SU-DHL-6 (cell line): Measurements from ENCODE around the gene CYB5R3.

Experiments
- H2AFZ ChIP-seq: fragments of 200-600 bp; sonication (generic); 2 replicates; pipeline ENCODE4 v1.6.1; 2014; ENCODE audit warnings: low read depth, mild to moderate bottlenecking, moderate library complexity, mixed read lengths, antibody characterized with exemption, low read length; ENCODE audit not compliant: severe bottlenecking
- H3F3A ChIP-seq: fragments of 200-600 bp; shearing (Covaris generic); 2 replicates; pipeline ENCODE4 v1.6.0; 2016; ENCODE audit warnings: antibody characterized with exemption, mild to moderate bottlenecking; ENCODE audit not compliant: insufficient read depth
- H3K27ac ChIP-seq: fragments of 200-600 bp; sonication (generic); 2 replicates; pipeline ENCODE4 v1.5.1; 2016; ENCODE audit warnings: low read depth, mild to moderate bottlenecking, low read length, moderate library complexity, mixed read lengths
- H3K27me3 ChIP-seq: fragments of 200-600 bp; sonication (generic), shearing (Covaris generic); 2 replicates; pipeline ENCODE4 v1.6.0; 2014; ENCODE audit warnings: mild to moderate bottlenecking, low read length
- H3K36me3 ChIP-seq: fragments of 200-600 bp; sonication (generic); 2 replicates; pipeline ENCODE4 v1.6.1; 2014; ENCODE audit warnings: mild to moderate bottlenecking, low read length, mixed read lengths
- H3K4me2 ChIP-seq: fragments of 300-600, 200-600 bp; shearing (Covaris generic), sonication (generic); 2 replicates; pipeline ENCODE4 v1.6.0; 2014; ENCODE audit warnings: low read length, low read depth, mild to moderate bottlenecking; ENCODE audit not compliant: poor library complexity, severe bottlenecking
- H3K4me3 ChIP-seq: fragments of 200-600 bp; sonication (generic); 2 replicates; pipeline ENCODE4 v1.5.1; 2014; ENCODE audit warnings: antibody characterized with exemption, low read length, mild to moderate bottlenecking, mixed read lengths; ENCODE audit not compliant: insufficient read depth, poor library complexity, severe bottlenecking
- H3K79me2 ChIP-seq: fragments of 200-600 bp; sonication (generic); 2 replicates; pipeline ENCODE4 v1.6.1; 2014; ENCODE audit warnings: mild to moderate bottlenecking, low read length, moderate library complexity; ENCODE audit not compliant: insufficient read depth
- H3K9ac ChIP-seq: fragments of 200-600 bp; sonication (generic); 2 replicates; pipeline ENCODE4 v1.7.0; 2014; ENCODE audit warnings: mild to moderate bottlenecking, low read length
- H3K9me2 ChIP-seq: fragments of 200-600 bp; sonication (generic); replicated peaks from 2 replicates; pipeline ENCODE4 v1.6.1; 2014; ENCODE audit warnings: low read length; ENCODE audit not compliant: insufficient read depth
- H3K9me3 ChIP-seq: fragments of 200-600 bp; sonication (generic); 2 replicates; pipeline ENCODE4 v1.6.1; 2014; ENCODE audit warnings: low read length, mixed read lengths; ENCODE audit not compliant: insufficient read depth
- H4K20me1 ChIP-seq: fragments of 200-600 bp; sonication (generic); 2 replicates; pipeline ENCODE4 v1.6.1; 2014; ENCODE audit warnings: low read depth, mild to moderate bottlenecking, antibody characterized with exemption, low read length, moderate library complexity, mixed read lengths
- CTCF ChIP-seq: fragments of 200-600 bp; sonication (generic); IDR thresholded peaks from one replicate; pipeline ENCODE4 v1.5.1; 2017; ENCODE audit warnings: antibody characterized with exemption, mild to moderate bottlenecking, low read length, moderate library complexity; ENCODE audit not compliant: insufficient read depth, poor library complexity, severe bottlenecking
- EZH2phosphoT487 ChIP-seq: fragments of 200-600 bp; sonication (generic), shearing (Covaris generic); conservative IDR thresholded peaks from 2 replicates; pipeline ENCODE4 v1.6.1; 2018; ENCODE audit warnings: mild to moderate bottlenecking, antibody characterized with exemption, low read length, moderate library complexity, mixed read lengths

Gene CYB5R3

GRCh38 chr22:42641801-42642413 lies 7.3 kb downstream of the CYB5R3 start:
- H3K79me2 ChIP-seq, result no peaks in the 10 kb centered on the region
- H3K36me3 ChIP-seq, result no peaks in the 10 kb centered on the region
- H3K9me2 ChIP-seq, result no peaks in the 10 kb centered on the region
- H3K27ac ChIP-seq, result no peak overlapping the region
- no peak for TF ChIP-seq EZH2phosphoT487
- no peak for TF ChIP-seq CTCF
- no peak overlapping the region for H3K4me2 ChIP-seq
- H3K27me3 ChIP-seq, result no peaks in the 10 kb centered on the region
- no peak overlapping the region for H2AFZ ChIP-seq
- H3K4me3 ChIP-seq, result no peak overlapping the region
- no peaks in the 10 kb centered on the region for H4K20me1 ChIP-seq
- no peak overlapping the region for H3K9ac ChIP-seq
- H3K9me3 ChIP-seq, result no peaks in the 10 kb centered on the region
- H3F3A ChIP-seq, result no peaks in the 10 kb centered on the region

- H3K9me2 ChIP-seq, result no peaks in the 10 kb centered on the region
- no peaks in the 10 kb centered on the region for H3K36me3 ChIP-seq
- TF ChIP-seq CTCF, result no peak
- no peak for TF ChIP-seq EZH2phosphoT487
- no peaks in the 10 kb centered on the region for H4K20me1 ChIP-seq
- H2AFZ ChIP-seq, result no peak overlapping the region
- no peak overlapping the region for H3K27ac ChIP-seq
- no peak overlapping the region for H3K4me2 ChIP-seq
- H3K4me3 ChIP-seq, result no peak overlapping the region
- H3K27me3 ChIP-seq, result no peaks in the 10 kb centered on the region
- H3F3A ChIP-seq, result no peaks in the 10 kb centered on the region
- H3K9ac ChIP-seq, result no peak overlapping the region
- no peaks in the 10 kb centered on the region for H3K79me2 ChIP-seq
- H3K9me3 ChIP-seq, result no peaks in the 10 kb centered on the region
Observed at GRCh38 chr22:42639541-42640241, 9.5 kb downstream of the CYB5R3 start.

- no peak overlapping the region for H2AFZ ChIP-seq
- no peaks in the 10 kb centered on the region for H3K79me2 ChIP-seq
- H3K9me2 ChIP-seq, result no peaks in the 10 kb centered on the region
- H3K9ac ChIP-seq, result no peak overlapping the region
- H4K20me1 ChIP-seq, result no peaks in the 10 kb centered on the region
- H3F3A ChIP-seq, result no peaks in the 10 kb centered on the region
- no peak overlapping the region for H3K4me3 ChIP-seq
- no peaks in the 10 kb centered on the region for H3K27me3 ChIP-seq
- TF ChIP-seq EZH2phosphoT487, result no peak
- no peak for TF ChIP-seq CTCF
- H3K9me3 ChIP-seq, result no peaks in the 10 kb centered on the region
- no peaks in the 10 kb centered on the region for H3K36me3 ChIP-seq
- H3K4me2 ChIP-seq, result no peak overlapping the region
- H3K27ac ChIP-seq, result no peak overlapping the region
Observed at GRCh38 chr22:42637555-42637954, 11.6 kb downstream of the CYB5R3 start.
